Esophagus mucosa (tissue), 1 donor: ENCODE data around the gene SETDB2. TPM values are rescaled to one million over a fixed set of nuclear protein-coding genes. Genes with fewer than 3 reads are reported as not detected.

Experiments
- ATAC-seq: fragments of 200-7000 bp; cut with Tn5 transposase; one replicate; pipeline ENCODE4 v1.9.1; 2020
- total RNA-seq: library from RNA; stranded (reverse); gene quantifications from one replicate; pipeline ENCODE4 v1.2.4, GENCODE V29; 2023
- donor health status: DM: yes; HTN: yes; CAD: no.

SETDB2 gene
- 5.1 TPM for total RNA-seq

DNA sequence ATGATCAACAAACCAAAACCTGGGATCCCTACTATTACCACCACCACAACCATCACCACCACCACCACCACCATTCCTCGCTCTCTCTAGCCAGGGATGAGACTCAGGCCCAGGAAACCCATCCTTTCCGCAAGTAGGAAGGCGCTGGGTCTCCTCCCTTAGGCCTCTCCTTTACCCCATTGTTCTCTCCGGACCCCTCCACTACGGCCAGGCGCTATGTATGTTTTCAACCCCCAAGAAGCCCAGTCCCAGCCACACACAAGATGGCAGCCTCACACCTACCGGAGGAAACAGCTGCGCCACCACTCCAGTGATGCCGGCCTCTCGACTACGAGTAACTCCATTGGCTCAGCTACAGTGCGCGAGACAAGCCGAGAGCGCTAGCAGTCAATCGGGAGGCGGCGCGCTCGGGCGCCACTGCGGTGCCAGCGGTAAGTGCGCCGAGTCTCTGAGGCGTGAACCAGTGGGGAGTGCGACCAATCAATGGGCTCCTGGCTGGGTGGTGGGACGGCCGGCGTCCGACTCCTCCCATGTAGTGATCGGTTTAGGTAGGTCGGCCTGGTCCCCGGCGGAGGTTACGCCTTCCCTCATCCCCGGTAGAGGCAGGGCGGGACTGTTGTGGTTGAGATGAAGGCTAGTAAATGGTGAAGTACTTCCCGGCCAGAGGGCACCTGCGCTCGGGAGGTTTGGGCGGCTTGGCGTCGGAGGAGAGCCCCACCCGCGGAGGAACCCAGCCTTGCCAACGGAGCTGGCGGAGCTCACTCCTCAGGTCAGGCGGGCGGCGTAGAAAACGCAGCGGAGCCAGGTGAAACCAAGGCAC is at the start of gene SETDB2, which contains the start of gene CAB39L:
Gene SETDB2 (plus strand): TSS at position 571 of the 820 bp plus-strand sequence. CDS start 7,620 bp downstream, outside the sequence.
Gene CAB39L (minus strand): TSS at position 361 of the 820 bp plus-strand sequence. CDS start 61,154 bp downstream, outside the sequence.
- peak; percentile 99 for ATAC-seq

GRCh38 chr13:49395451-49395865 is 48.6 kb upstream of the SETDB2 start:
- no peak for ATAC-seq

- ATAC-seq = no peak
Observed at GRCh38 chr13:49395878-49396380, 48.1 kb upstream of the SETDB2 start.

DNA sequence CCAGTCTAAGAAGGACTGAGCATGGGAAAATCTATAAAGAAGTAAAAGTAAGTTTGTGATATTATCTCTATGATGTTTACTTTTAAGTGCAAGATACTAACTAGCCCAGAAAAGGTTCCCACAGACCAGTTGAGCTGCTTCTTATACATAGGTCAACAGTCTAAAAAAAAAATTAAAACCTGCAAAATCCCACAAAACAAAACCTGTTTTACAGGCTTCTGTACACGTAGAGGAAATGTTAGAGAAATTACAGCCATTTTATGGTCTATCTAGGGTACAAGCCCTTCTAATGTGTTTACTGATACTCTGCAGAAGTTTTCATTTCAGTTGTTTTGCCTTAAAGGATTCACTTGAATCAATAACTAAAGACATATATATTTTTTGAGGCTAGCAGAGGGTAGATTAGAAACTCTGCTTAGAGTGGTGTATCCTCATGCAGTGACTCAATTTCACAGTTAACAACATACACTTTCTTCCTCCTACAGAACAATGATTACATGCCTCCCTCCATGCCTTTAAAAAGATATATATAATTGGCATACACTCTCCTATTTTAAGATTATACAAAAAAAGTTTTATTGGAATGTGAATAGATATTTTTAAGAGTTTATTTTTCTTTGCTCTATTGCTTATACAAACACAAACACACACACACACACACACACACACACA is 44.1 kb upstream of the SETDB2 start:
- peak; percentile 71 for ATAC-seq

DNA sequence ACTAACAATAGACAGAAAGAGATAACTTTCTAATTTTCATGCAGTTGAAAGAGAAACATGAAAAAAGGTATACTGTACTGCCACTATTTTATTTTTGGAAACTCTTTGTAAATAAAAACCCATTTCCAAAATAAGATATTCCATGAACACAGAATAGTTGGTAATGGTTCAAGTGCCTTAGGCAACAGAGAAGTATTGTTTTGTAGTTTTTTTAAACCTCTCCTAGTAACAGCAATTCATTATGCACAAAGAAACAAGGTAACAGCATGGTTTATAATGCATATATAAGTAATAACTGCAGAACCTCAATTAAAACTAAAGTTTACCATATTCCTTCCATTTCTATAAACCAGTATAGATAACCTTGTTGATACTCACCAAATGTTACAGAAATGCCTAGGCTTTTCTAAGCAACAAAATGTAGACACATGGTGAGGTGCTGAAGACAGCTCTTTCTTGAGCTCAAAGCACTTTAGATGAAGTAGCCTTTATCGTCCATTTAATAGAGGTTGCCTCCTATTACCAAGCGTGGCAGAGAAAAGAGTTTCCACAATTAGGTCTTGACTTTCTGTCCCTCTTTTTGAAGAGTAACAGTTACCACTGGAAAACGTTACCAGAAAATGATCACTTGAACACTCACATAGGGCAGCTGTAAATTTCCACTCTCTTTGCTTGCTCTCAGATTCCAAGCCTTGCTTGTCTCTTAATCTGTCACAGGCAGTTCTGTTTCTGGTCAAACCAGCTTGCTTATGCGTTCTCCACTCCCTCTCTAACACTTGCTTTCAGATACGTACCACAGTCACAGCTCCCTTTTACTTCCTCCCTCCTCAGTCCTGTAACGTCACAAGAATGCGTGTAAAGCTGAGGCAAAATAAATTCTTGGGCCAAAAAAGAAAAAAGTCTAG is 43.1 kb upstream of the SETDB2 start:
- ATAC-seq = peak; percentile 97

GRCh38 chr13:49403996-49404702 is 39.9 kb upstream of the SETDB2 start:
- no peak for ATAC-seq

GRCh38 chr13:49404703-49405020 is 39.4 kb upstream of the SETDB2 start:
- no peak for ATAC-seq

- no peak for ATAC-seq
Observed at GRCh38 chr13:49407068-49407467, 37.0 kb upstream of the SETDB2 start.

DNA sequence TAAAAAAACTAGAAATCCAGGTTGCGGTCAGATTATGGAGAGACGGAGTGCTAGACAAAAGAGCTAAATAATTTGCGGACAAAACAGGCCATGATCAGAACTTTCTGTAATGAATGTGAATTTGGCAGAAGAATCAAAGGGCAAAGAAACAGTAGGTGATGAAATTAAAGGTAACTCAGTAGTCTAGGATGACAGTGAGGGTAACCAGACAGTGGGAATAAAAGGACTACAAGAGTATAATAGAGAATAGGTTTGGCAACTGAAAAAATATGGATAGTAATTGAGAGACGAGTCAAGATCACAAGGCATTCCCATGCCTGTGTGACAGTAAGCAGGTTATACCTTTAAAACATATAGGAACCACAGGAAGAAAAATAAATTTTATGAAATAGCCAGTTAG is 36.1 kb upstream of the SETDB2 start:
- no peak for ATAC-seq

DNA sequence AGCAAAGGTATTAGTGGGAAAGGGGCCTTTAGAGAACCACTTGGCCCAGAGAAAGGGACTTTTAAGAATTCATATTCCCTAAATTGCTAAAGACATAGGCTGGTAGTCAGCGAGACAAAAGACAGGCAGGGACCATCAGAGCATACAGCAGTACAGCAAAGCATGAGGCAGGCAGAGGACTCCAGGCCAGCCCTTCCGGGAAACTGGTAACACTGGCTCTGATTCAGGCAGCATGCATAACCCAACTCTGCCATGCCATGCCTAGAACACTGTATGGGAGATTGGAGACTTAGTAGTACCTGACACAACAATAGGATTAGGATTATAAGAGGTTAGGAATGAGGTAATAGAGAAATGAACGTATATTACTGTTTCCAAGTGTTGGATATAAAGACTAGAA is 35.1 kb upstream of the SETDB2 start:
- ATAC-seq = peak; percentile 98

GRCh38 chr13:49410006-49410405 is 34.1 kb upstream of the SETDB2 start:
- ATAC-seq = no peak

DNA sequence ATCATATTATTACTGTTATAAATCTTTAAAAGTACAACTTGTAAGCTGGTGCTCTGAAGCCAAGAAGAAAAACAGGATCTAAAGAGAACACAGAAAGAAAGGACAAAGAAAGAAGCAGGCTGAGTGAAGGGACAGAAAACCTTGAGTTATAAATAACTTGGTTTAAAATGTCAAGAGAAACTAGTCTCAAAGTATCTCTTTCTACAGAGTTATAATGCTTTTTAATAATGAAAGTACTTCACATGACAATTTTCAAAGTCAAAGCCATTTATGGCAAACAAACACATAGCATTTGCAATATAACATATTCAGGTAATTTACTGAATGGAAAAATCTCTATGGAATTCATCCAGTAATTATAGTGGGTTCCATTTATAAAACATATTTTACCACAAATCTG is 33.6 kb upstream of the SETDB2 start:
- no peak for ATAC-seq

- ATAC-seq = no peak
Observed at GRCh38 chr13:49411353-49411752, 32.7 kb upstream of the SETDB2 start.

GRCh38 chr13:49412749-49413148 is 31.3 kb upstream of the SETDB2 start:
- no peak for ATAC-seq

- ATAC-seq = no peak
Observed at GRCh38 chr13:49417161-49417560, 26.9 kb upstream of the SETDB2 start.

- ATAC-seq = no peak
Observed at GRCh38 chr13:49418206-49418605, 25.9 kb upstream of the SETDB2 start.

GRCh38 chr13:49419276-49419675 is 24.8 kb upstream of the SETDB2 start:
- ATAC-seq = no peak

- peak; percentile 32 for ATAC-seq
Observed at GRCh38 chr13:49421391-49421790, 22.7 kb upstream of the SETDB2 start.

DNA sequence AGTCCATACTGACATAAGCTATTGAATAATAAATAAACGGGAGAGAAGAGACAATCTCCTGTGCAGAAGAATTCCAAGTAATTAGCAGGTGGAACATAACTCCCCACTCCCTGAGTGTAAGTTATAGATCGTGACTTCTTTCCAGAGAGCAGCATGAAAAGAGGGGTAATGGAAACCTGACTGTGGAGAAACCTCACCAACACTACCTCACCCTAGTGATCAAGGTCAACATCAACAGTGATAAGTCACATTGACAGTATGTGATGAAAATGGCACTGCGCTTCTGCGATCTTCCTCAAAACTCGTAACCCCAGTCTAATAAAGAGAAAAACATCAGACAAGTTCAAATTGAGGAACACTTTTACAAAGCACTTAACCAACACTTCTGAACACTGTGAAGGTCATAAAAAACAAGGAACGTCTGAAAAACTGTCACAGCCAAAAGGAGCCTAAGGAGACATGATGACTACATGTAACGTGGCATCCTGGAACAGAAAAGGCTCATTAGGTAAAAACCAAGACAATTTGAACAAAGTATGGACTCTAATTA is 20.0 kb upstream of the SETDB2 start:
- ATAC-seq = no peak

GRCh38 chr13:49428041-49428763 is 15.9 kb upstream of the SETDB2 start:
- no peak for ATAC-seq

GRCh38 chr13:49429121-49429520 is 15.0 kb upstream of the SETDB2 start:
- ATAC-seq = no peak
